Fibroblast of skin of left quadriceps (primary cell): Measurements from ENCODE around the gene EYA2.
A peak's percentile ranks its signal among the peaks of the same experiment; 100 is the strongest.
"Not testable (repeated sequence)": the region's sequence is repeated elsewhere in the genome, so short reads cannot be mapped to it uniquely, and the experiment has no call there.

Experiments
- DNase-seq, 2 experiments: peaks; one replicate each; pipeline ENCODE4 v3.0.0-alpha.2; 2013; ENCODE audit warnings: low read depth in 2 of 2

EYA2 gene

DNA sequence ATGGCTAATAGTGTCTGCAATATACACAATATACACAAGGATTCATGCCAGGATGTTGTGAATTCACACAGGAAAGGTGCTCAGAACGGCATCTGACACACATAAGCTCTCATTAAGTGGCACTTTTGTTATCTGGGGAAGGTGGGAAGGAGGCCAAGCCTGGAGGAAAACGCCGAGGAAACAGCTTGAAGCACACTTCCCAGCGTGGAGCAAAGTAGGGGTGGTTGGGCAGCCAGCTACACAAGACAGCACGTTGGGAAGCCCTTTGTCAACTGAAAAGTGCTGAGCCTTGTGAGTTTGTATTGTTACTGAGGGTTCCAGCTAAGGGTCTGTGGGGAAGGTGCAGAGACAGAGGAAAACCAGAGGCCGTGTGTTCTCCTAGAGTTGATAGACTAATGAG is 280.9 kb downstream of the EYA2 start:
- DNase-seq: no peak

DNA sequence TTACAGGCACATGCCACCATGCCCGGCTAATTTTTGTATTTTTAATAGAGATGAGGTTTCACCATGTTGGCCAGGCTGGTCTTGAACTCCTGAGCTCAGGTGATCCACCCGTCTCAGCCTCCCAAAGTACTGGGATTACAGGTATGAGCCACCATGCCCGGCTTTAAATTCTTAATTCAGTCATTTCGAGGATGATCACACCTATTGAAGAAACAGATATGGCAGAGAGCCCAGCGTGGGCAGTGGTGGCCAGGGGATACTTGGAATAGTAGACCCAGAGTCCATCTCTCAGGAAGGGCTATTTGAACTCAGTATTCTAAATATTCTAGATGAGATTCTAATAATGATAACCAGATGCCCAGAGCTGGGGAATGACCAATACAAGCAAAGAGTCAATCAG is 281.6 kb downstream of the EYA2 start:
- not testable (repeated sequence) for DNase-seq

DNA sequence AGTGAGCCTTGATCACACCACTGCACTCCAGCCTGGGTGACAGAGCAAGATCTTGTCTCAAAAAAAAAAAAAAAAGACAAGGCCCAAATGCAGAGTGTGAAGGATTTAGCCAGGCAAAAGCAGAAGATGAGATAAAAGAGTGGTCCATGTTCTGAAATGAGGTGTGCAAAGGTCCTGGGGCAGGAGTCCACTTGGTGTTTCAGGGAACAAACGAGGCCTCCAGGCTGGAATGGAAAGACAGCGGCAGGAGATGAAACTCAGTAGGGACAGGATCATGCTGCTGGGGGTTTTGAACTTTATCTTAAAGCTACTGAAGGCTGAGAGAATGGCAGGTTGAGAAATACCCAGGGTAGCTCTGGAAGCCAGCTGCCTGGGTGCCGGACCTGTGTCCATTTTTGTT is 283.6 kb downstream of the EYA2 start:
- no peak for DNase-seq

DNA sequence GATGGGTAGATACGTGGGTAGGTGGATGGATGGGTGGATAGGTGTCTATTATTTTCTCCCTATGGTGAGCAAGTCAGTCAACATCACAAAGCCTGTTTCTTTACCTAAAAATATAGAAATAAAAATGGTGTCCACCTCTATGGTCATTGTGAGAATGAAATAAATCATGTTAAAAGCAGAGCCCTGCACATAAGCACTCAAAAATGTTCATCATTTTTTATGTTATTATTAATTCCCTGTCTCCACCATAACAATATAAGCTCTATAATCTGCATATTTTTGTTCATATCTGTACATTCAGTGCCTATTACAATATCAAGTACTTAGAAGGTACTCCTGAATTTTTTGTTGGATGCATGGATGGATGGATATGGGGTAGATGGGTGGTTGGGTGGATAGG is 284.2 kb downstream of the EYA2 start:
- DNase-seq: no peak

- DNase-seq: no peak
These were observed 284.6 kb downstream of the EYA2 start for GRCh38 chr20:47179267-47179666.

DNA sequence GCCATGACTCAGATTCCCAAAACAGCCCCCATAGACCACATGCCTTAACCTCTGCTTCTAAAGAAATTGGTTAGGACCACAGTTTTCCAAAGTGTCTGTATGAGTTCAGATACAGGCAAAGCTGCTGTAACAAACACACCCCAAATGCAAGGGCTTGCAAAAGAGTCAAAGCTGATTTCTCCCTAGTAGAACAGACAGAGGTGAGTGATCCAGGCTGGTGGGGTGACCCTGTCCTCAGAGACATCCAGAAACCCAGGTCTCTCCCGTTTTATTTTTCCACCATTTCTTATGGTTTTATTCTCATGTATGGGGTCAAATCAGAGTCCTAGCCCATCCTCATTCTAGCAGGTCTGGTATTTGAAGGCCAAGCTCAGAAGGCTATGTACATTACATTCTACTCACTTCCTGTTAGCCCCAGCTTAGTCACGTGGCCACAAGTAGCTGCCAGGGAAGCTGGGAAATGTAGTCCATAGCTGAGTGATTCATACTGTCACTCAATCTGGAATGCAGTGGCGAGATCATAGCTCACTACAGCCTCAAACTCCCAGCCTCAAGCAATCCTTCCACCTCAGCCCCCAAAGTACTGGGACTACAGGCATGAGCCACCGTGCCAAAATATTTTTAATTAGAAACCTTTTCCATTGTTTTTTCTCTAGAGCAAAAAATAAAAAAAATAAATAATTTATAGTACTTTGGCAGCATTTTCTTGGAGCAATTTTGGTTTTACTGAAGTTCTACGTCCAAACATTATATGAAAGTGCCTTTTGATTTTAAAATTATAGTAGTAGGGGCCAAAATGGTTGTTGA is 286.6 kb downstream of the EYA2 start:
- peak; percentile 47 to 50 for DNase-seq

GRCh38 chr20:47183367-47183766 is 288.7 kb downstream of the EYA2 start:
- no peak for DNase-seq

- no peak for DNase-seq
These were observed 293.0 kb downstream of the EYA2 start for GRCh38 chr20:47187450-47188195.

DNA sequence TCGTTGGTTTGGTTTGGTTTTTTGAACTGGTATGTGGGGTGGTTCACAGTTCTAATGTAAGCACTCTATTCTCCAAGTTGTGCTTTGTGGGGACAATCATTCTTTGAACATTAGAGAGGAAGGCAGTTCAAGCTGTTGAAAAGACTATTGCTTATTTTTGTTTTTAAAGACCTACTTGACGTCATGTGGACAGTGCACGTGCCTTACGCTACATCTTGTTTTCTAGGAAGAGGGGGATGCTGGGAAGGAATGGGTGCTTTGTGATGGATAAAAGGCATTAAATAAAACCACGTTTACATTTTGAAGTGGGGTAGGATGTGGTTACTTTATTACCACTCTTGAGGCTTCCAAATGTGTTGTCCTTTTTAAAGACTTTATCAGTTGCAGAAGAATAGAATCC is 293.9 kb downstream of the EYA2 start:
- DNase-seq: no peak

- DNase-seq: no peak
These were observed 294.4 kb downstream of the EYA2 start for GRCh38 chr20:47189060-47189459.

DNA sequence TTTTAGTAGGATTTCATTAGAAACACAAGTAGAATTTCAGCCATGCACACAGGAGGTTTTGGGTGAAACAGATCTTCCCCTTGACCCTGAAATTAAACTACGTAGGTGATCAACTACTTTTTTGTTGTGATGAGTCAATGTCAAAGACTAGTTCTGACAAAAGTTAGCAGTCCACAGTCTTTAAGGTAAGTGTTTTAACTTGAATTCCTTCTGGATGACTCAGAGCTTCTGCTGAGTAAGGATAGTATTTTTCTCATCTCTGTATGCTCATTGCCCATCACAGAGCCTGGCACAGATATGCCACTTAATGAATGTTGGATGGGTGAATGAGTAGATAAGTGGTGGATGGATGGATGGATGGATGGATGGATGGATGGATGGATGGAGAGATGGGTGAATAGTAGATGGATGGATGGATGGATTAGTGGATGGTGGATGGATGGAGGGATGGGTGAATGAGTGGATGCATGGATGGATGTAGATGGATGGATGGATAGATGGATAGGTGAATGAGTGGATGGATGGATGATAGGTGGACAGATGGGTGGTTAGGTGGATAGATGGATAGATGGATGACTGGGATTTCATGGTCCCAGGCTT is 296.5 kb downstream of the EYA2 start:
- no peak for DNase-seq

- no peak for DNase-seq
These were observed 297.3 kb downstream of the EYA2 start for GRCh38 chr20:47191956-47192355.

DNA sequence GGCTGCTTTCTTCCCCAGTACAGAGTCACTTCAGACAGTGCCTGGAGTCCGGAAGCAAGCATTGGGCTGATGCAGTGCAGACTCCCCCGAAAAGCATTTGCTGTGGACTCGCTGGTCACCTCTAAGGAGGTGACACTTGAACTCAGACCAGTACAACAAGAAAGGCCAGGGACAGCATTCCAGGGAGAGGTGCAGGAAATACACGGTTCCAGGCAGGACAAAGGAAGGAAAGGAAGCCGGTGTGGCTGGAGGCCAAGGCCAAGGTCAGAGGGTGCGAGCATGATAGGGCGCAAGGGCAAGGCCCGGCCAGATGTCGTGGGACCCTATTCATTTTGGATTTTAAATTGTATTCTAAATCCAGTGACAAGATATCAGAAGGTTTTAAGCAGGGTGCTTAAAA is 300.9 kb downstream of the EYA2 start:
- no peak for DNase-seq

GRCh38 chr20:47196091-47197081 is 301.7 kb downstream of the EYA2 start:
- DNase-seq: peak; percentile 27 to 28

DNA sequence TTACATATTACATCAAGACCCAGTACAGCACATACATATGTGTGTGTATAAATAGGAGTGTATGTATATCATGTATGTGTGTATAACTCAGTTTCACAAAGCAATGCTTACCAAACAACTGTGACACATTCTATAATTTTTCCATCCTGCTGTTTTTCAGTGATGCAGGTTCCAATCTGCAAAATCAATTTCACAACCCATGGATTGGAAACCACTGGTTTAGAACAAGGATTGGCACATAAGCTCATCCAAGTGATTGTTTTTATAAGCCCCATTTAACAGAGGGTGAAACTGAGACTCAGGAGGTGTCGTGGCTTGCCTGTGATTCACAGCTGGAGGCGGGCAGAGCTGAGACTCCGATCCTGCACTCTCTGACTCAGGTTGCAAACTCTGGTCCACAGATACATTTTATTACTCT is 303.6 kb downstream of the EYA2 start:
- no peak for DNase-seq

DNA sequence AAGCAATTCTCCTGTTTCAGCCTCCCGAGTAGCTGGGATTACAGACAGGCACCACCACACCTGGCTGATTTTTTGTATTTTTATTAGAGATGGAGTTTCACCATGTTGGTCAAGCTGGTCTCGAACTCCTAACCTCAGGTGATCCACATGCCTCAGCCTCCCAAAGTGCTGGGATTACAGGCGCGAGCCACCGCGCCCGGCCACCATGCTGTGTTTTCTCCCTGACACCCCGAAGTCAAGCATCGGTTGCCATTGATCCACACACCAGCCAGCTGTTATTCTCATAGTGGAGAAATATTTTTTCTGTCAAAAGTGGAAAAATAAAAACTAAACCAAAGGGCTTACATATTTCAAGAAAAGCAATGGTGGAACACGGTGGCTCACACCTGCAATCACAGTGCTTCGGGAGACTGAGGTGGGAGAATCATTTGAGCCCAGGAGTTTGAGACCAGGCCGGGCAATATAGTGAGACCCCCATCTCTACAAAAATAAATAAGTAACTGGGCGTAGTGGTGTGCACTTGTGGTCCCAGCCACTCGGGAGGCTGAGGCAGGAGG is 304.4 kb downstream of the EYA2 start:
- no peak for DNase-seq

DNA sequence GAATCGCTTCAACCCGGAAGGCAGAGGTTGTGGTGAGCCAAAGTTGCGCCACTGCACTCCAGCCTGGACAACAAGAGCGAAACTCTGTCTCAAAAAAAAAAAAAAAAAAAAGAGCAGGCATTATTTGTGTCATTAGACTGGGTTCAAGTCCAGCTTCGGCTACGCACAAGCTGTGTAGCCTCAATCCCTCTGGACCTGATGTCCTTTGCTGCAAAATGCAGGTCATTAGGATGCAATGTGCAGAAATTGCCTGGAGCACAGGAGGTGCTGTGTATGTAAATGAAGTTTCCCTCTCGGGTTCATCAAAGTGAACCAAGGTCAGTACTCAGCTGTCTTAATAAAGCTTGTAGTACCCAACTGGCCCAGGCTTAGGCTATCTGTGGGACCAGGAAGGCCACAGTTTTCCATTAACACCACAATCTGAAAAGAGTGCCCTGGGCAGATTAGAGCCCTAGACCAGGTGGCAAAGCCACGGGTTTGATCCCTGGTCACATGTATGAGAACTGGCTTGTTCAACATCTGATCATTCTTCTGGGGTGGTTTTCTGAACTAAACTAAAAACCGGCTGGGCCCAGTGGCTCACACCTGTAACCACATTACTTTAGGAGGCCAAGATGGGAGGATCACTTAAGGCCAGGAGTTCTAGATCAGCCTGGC is 306.6 kb downstream of the EYA2 start:
- no peak for DNase-seq

GRCh38 chr20:47202733-47203667 is 308.4 kb downstream of the EYA2 start:
- DNase-seq: no peak

DNA sequence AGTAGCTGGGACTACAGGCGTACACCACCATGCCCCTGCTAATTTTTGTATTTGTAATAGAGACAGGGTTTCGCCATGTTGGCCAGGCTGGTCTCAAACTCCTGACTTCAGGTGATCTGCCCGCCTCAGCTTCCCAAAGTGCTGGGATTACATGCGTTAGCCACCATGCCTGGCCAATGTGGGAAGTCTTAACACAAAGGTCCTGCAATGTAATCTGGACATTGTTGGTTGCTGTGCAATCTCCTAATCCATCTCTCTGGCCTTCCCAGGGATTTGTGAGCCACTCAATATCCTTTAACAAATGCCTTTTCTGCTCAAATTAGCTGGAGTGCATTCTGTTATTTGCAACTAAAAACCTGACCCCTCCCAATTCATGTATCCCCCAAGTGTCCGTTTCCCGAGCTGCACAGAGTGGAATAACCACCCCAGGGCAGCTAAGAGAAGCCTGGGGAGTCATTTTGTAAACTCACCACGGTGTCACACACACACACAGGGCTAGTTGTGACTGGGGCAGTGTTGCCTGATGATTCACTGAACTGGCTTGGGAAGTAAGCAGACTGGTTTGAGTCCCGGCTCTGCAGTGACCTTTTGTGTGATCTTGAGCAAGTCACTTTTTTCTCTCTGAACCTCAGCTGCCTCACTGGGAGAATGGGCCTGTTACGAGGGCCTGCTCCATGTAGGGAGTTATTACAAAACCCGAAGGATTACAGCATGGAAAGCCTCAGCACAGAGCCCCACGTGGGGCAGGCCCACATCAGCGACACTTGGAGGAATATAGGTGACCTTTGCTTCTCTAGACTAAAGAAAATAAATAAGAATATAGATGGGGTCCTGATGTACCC is 309.6 kb downstream of the EYA2 start:
- no peak for DNase-seq
